ENCODE measurements around the gene PTCD2. TPM values are rescaled to one million over a fixed set of nuclear protein-coding genes. Genes with fewer than 3 reads are reported as not detected.

The PTCD2 gene
- total RNA-seq, 1 donor from 2014 or later, result 2.6 TPM

DNA sequence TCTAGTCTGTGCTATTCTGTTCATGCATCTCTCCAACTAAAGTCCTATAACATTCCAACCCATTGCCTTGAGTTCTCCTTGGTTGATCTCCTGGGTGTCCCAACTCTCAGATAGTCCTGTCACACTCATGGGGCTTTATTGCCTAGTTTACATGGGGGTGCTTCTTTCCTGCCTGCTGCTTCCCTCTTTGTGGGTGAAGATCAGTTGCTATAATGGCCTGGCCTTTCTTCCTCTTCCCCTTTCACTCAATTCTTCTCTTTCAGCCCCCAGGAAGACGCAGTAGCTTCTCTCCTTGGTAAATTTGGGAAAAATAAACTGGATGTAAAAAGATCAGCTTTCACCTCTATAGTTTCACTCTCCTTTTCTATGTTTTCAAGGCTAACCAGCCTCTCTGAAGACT is 66.5 kb downstream of the PTCD2 start:
- Histone ChIP-seq H3K9ac (ENCODE audit: low read depth in 1 of 3, low read length in 3 of 3) (no peak overlapping the region), H3K27me3 (ENCODE audit: control insufficient read depth in 3 of 3, insufficient read depth in 3 of 3, low read length in 3 of 3) (no peaks in the 10 kb centered on the region), H3K4me3 (ENCODE audit: low read length in 3 of 3) (no peak overlapping the region), H3K9me3 (ENCODE audit: control insufficient read depth in 3 of 3, low read length in 3 of 3) (no peaks in the 10 kb centered on the region), H3K27ac (ENCODE audit: low read depth, low read length) (no peak overlapping the region), H3K4me1 (ENCODE audit: control insufficient read depth in 3 of 3, insufficient read depth in 3 of 3, low read length in 3 of 3) (peaks cover 24 to 40% (median 34%) of the 10 kb centered on the region in 3 donors), H3K36me3 (ENCODE audit: control insufficient read depth in 3 of 3, insufficient read depth in 3 of 3, low read length in 3 of 3) (no peaks in the 10 kb centered on the region)

DNA sequence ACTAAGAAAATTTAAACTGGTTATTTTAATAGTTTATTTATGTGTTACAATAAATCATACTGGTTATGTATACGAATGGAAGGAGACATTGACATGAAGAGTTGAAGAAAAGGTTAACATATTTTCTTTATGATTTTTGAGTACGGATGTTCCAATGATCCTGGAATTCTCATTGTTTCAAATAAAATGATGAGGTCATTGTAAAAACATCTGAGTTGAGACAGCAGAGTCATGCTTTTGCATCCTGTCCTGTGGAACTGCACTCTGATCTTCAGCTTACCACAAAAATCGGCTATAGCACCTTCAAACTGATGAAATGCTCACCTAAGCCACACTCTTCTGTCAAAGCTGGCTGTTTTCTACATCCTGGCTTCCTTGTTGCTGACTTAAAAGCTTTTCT is 67.8 kb downstream of the PTCD2 start:
- Histone ChIP-seq H3K36me3 (ENCODE audit: control insufficient read depth in 3 of 3, insufficient read depth in 3 of 3, low read length in 3 of 3) (no peaks in the 10 kb centered on the region), H3K27me3 (ENCODE audit: control insufficient read depth in 3 of 3, insufficient read depth in 3 of 3, low read length in 3 of 3) (no peaks in the 10 kb centered on the region), H3K9me3 (ENCODE audit: control insufficient read depth in 3 of 3, low read length in 3 of 3) (no peaks in the 10 kb centered on the region), H3K9ac (ENCODE audit: low read depth in 1 of 3, low read length in 3 of 3) (no peak overlapping the region), H3K4me3 (ENCODE audit: low read length in 3 of 3) (no peak overlapping the region), H3K27ac (ENCODE audit: low read depth, low read length) (peak overlapping the region; percentile 93), H3K4me1 (ENCODE audit: control insufficient read depth in 3 of 3, insufficient read depth in 3 of 3, low read length in 3 of 3) (peaks cover 38 to 51% (median 44%) of the 10 kb centered on the region in 3 donors)

DNA sequence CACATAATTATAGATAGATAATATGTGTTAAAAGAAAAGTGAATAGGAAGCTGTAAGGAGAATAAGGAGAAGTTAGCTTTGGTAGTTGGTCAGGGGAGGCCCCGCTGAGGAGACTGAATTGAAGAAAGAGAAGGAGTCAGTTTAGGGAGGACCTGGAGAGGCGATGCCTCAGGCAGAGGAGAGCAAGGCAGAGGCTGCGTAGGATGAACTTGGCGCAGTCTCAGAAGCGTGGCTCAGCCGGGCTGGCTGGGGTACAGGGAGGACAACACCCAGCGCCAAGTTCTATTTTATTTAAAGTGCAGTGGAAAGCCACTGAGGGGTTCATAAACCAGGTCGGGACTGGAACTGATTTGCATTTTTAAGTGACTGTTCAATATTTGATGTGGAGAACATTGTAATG is 68.5 kb downstream of the PTCD2 start:
- Histone ChIP-seq H3K4me3 (ENCODE audit: low read length in 3 of 3) (no peak overlapping the region), H3K27ac (ENCODE audit: low read depth, low read length) (peak overlapping the region; percentile 93), H3K36me3 (ENCODE audit: control insufficient read depth in 3 of 3, insufficient read depth in 3 of 3, low read length in 3 of 3) (no peaks in the 10 kb centered on the region), H3K9ac (ENCODE audit: low read depth in 1 of 3, low read length in 3 of 3) (no peak overlapping the region), H3K27me3 (ENCODE audit: control insufficient read depth in 3 of 3, insufficient read depth in 3 of 3, low read length in 3 of 3) (no peaks in the 10 kb centered on the region), H3K9me3 (ENCODE audit: control insufficient read depth in 3 of 3, low read length in 3 of 3) (no peaks in the 10 kb centered on the region), H3K4me1 (ENCODE audit: control insufficient read depth in 3 of 3, insufficient read depth in 3 of 3, low read length in 3 of 3) (peaks cover 41 to 52% (median 42%) of the 10 kb centered on the region in 3 donors)

DNA sequence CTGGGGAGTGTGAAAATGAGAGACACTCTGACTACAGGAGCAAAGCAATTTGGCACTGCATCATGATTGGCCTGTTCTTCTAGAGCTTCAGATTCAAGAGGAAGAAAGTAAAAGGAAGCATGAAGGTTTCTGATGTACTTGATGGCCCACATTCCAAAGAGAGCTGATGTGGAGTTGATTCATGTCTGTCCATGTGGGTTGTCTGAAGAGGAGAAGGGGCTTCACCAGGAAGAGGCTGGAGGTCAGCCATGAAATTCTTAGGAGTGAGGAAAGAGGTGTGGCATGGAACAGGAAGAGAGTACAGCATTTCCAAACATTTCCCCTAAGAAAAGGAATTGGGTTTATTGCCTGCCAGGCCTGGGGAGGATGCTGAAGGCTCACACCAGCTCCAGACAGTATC is 70.7 kb downstream of the PTCD2 start:
- Histone ChIP-seq H3K4me1 (ENCODE audit: control insufficient read depth in 3 of 3, insufficient read depth in 3 of 3, low read length in 3 of 3) (peaks cover 39 to 52% (median 40%) of the 10 kb centered on the region in 3 donors), H3K9me3 (ENCODE audit: control insufficient read depth in 3 of 3, low read length in 3 of 3) (no peaks in the 10 kb centered on the region), H3K9ac (ENCODE audit: low read depth in 1 of 3, low read length in 3 of 3) (no peak overlapping the region), H3K27me3 (ENCODE audit: control insufficient read depth in 3 of 3, insufficient read depth in 3 of 3, low read length in 3 of 3) (no peaks in the 10 kb centered on the region), H3K27ac (ENCODE audit: low read depth, low read length) (peak overlapping the region; percentile 93), H3K4me3 (ENCODE audit: low read length in 3 of 3) (no peak overlapping the region), H3K36me3 (ENCODE audit: control insufficient read depth in 3 of 3, insufficient read depth in 3 of 3, low read length in 3 of 3) (no peaks in the 10 kb centered on the region)

DNA sequence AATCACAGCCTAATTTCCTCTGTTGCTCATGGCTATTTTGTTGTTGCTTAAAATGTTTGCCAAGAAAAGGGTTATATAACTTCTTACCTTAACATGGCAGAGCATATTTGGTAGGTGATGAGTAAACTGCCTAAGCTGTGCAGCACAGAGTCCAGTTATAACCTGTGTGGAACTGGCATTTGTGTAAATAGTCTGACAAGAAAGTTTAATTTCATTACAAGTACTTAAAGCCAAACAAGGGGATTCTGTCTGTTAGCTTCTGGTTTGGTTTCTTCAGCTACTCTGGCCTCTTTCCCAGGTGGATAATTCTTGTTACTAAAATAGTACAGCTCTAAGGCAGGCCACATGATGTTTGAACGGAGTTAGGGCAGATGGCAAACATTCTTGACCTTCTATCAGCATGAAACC is 72.2 kb downstream of the PTCD2 start:
- no peaks in the 10 kb centered on the region for H3K36me3 ChIP-seq (ENCODE audit: control insufficient read depth in 3 of 3, insufficient read depth in 3 of 3, low read length in 3 of 3)
- H3K9me3 ChIP-seq (ENCODE audit: control insufficient read depth in 3 of 3, low read length in 3 of 3), result no peaks in the 10 kb centered on the region
- H3K27ac ChIP-seq (ENCODE audit: low read depth, low read length), result peak overlapping the region; percentile 93
- H3K9ac ChIP-seq (ENCODE audit: low read depth in 1 of 3, low read length in 3 of 3), result peak overlapping the region in 2 of 3 donors; percentile 18 to 57
- H3K27me3 ChIP-seq (ENCODE audit: control insufficient read depth in 3 of 3, insufficient read depth in 3 of 3, low read length in 3 of 3), result no peaks in the 10 kb centered on the region
- H3K4me3 ChIP-seq (ENCODE audit: low read length in 3 of 3), result peak overlapping the region in 1 of 3 donors; percentile 16
- H3K4me1 ChIP-seq (ENCODE audit: control insufficient read depth in 3 of 3, insufficient read depth in 3 of 3, low read length in 3 of 3), result peaks cover 34 to 45% (median 36%) of the 10 kb centered on the region in 3 donors

DNA sequence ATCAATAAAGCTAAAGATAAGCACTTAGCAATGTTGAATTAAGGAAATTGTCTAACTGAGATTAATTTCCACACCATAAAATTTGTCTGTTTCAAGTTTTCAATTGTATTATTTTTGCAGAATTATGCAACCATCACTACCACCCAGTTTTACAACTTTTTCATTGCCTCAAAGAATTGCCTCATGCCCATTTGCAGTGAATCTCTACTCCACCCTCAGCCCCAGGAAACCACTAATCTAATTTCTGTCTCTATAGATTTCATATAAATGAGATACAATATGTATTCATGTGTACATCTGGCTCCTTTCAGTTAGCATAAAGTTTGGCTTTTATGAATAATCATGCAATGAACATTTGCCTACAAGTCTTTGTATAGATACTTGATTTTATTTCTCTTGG is 72.9 kb downstream of the PTCD2 start:
- no peak overlapping the region for H3K4me3 ChIP-seq (ENCODE audit: low read length in 3 of 3)
- peaks cover 30 to 41% (median 34%) of the 10 kb centered on the region in 3 donors for H3K4me1 ChIP-seq (ENCODE audit: control insufficient read depth in 3 of 3, insufficient read depth in 3 of 3, low read length in 3 of 3)
- no peaks in the 10 kb centered on the region for H3K9me3 ChIP-seq (ENCODE audit: control insufficient read depth in 3 of 3, low read length in 3 of 3)
- no peaks in the 10 kb centered on the region for H3K36me3 ChIP-seq (ENCODE audit: control insufficient read depth in 3 of 3, insufficient read depth in 3 of 3, low read length in 3 of 3)
- H3K27ac ChIP-seq (ENCODE audit: low read depth, low read length), result peak overlapping the region; percentile 93
- no peaks in the 10 kb centered on the region for H3K27me3 ChIP-seq (ENCODE audit: control insufficient read depth in 3 of 3, insufficient read depth in 3 of 3, low read length in 3 of 3)
- H3K9ac ChIP-seq (ENCODE audit: low read depth in 1 of 3, low read length in 3 of 3), result peak overlapping the region; percentile 11 to 40 (median 14)

DNA sequence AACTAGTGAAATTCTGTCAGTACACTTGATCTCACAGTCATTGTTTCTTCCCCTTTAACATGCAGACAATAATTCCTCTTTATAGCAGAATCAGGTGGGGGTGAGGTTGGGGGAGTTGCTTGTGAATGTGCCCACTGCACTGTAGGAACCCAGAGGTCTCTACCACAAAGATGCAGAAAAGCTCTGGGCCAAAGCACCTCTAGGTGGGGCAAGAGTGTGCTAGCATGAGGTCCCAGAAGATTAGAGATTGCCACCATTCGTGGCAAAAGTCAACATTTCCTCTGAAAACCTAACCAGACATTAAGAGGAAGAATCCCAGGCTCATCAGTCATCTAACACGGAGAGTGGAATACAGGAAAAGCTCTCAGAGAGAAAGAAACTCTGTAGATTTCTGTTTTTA is 74.5 kb downstream of the PTCD2 start:
- no peaks in the 10 kb centered on the region for H3K27me3 ChIP-seq (ENCODE audit: control insufficient read depth in 3 of 3, insufficient read depth in 3 of 3, low read length in 3 of 3)
- peaks cover 0 to 2% (median 0%) of the 10 kb centered on the region in 3 donors for H3K9me3 ChIP-seq (ENCODE audit: control insufficient read depth in 3 of 3, low read length in 3 of 3)
- H3K36me3 ChIP-seq (ENCODE audit: control insufficient read depth in 3 of 3, insufficient read depth in 3 of 3, low read length in 3 of 3), result no peaks in the 10 kb centered on the region
- no peak overlapping the region for H3K27ac ChIP-seq (ENCODE audit: low read depth, low read length)
- no peak overlapping the region for H3K9ac ChIP-seq (ENCODE audit: low read depth in 1 of 3, low read length in 3 of 3)
- no peak overlapping the region for H3K4me3 ChIP-seq (ENCODE audit: low read length in 3 of 3)
- peaks cover 19 to 29% (median 24%) of the 10 kb centered on the region in 3 donors for H3K4me1 ChIP-seq (ENCODE audit: control insufficient read depth in 3 of 3, insufficient read depth in 3 of 3, low read length in 3 of 3)

DNA sequence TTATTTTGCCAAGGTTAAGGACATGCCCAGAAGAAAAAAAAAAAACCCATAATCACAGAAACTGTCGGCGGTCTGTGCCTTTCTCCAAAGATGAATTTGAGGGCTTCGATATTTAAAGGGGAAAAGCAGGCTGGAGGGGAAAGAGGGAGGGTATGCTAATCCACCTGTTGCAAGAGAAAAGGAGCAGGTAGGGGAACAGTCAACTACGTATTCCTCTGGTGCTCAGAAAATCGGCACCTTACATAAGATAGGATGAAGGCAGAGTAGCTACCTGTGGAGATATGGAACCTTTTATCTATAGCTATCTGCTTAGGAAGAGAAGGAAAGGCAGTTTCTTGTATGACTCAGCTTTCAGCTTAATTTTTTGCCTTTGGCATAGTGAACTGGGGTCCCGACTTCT is 77.7 kb downstream of the PTCD2 start:
- Histone ChIP-seq H3K36me3 (ENCODE audit: control insufficient read depth in 3 of 3, insufficient read depth in 3 of 3, low read length in 3 of 3) (no peaks in the 10 kb centered on the region), H3K9me3 (ENCODE audit: control insufficient read depth in 3 of 3, low read length in 3 of 3) (peaks cover 0 to 16% (median 7%) of the 10 kb centered on the region in 3 donors), H3K4me3 (ENCODE audit: low read length in 3 of 3) (no peak overlapping the region), H3K9ac (ENCODE audit: low read depth in 1 of 3, low read length in 3 of 3) (no peak overlapping the region), H3K27me3 (ENCODE audit: control insufficient read depth in 3 of 3, insufficient read depth in 3 of 3, low read length in 3 of 3) (no peaks in the 10 kb centered on the region), H3K4me1 (ENCODE audit: control insufficient read depth in 3 of 3, insufficient read depth in 3 of 3, low read length in 3 of 3) (peaks cover 11 to 16% (median 11%) of the 10 kb centered on the region in 3 donors), H3K27ac (ENCODE audit: low read depth, low read length) (no peak overlapping the region)

DNA sequence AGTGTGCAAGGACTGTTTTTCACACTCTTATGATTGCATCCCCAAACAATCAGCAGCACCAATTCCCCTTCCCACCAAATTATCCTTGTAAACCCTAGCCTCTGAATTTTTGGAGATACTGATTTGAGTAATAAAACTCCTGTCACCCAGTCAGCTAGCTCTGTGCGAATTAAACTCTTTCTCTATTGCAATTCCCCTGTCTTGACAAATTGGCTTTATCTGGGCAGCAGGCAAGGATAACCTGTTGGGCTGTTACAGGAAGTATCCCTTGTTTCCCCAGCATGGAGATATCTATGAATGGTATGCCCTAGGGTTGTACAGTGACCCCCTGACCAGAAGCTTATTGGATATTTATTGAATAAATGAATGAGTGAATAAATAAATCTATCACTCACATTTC is 80.8 kb downstream of the PTCD2 start:
- no peaks in the 10 kb centered on the region for H3K36me3 ChIP-seq (ENCODE audit: control insufficient read depth in 3 of 3, insufficient read depth in 3 of 3, low read length in 3 of 3)
- H3K27me3 ChIP-seq (ENCODE audit: control insufficient read depth in 3 of 3, insufficient read depth in 3 of 3, low read length in 3 of 3), result no peaks in the 10 kb centered on the region
- H3K9ac ChIP-seq (ENCODE audit: low read depth in 1 of 3, low read length in 3 of 3), result no peak overlapping the region
- H3K4me3 ChIP-seq (ENCODE audit: low read length in 3 of 3), result peak overlapping the region in 1 of 3 donors; percentile 39
- peaks cover 0 to 18% (median 9%) of the 10 kb centered on the region in 3 donors for H3K9me3 ChIP-seq (ENCODE audit: control insufficient read depth in 3 of 3, low read length in 3 of 3)
- peaks cover 5 to 15% (median 7%) of the 10 kb centered on the region in 3 donors for H3K4me1 ChIP-seq (ENCODE audit: control insufficient read depth in 3 of 3, insufficient read depth in 3 of 3, low read length in 3 of 3)
- no peak overlapping the region for H3K27ac ChIP-seq (ENCODE audit: low read depth, low read length)

DNA sequence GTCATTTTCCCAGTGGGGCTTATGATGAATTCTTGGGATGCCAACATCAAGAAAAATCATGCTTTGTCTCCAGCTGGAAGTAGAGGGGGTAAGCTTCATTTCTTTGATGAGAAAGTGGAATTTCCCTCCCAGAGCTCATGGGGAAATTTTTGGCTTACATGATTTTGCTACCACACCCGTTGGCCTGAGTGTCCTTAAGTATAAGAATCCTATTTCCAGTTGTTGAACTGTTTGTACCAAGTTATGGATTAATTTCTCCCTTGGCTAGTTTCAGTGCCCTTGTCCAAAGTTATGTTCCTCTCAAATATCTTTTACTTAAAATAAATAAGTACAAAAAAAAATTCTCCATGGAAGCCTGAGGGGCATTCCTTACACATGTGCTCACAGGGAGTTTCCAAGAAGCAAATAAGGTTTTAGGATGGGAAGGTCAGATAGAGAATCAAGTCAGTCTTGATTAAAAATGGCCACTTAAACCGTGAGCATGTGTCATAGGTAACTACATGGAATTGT is 82.3 kb downstream of the PTCD2 start:
- Histone ChIP-seq H3K27me3 (ENCODE audit: control insufficient read depth in 3 of 3, insufficient read depth in 3 of 3, low read length in 3 of 3) (no peaks in the 10 kb centered on the region), H3K9me3 (ENCODE audit: control insufficient read depth in 3 of 3, low read length in 3 of 3) (peaks cover 0 to 18% (median 9%) of the 10 kb centered on the region in 3 donors), H3K27ac (ENCODE audit: low read depth, low read length) (peak overlapping the region; percentile 31), H3K4me1 (ENCODE audit: control insufficient read depth in 3 of 3, insufficient read depth in 3 of 3, low read length in 3 of 3) (peaks cover 5 to 15% (median 7%) of the 10 kb centered on the region in 3 donors), H3K36me3 (ENCODE audit: control insufficient read depth in 3 of 3, insufficient read depth in 3 of 3, low read length in 3 of 3) (no peaks in the 10 kb centered on the region), H3K9ac (ENCODE audit: low read depth in 1 of 3, low read length in 3 of 3) (no peak overlapping the region), H3K4me3 (ENCODE audit: low read length in 3 of 3) (no peak overlapping the region)
